ENCODE measurements around the gene CBARP. TPM values are rescaled to one million over a fixed set of nuclear protein-coding genes. Genes with fewer than 3 reads are reported as not detected.

The CBARP gene, protein sequence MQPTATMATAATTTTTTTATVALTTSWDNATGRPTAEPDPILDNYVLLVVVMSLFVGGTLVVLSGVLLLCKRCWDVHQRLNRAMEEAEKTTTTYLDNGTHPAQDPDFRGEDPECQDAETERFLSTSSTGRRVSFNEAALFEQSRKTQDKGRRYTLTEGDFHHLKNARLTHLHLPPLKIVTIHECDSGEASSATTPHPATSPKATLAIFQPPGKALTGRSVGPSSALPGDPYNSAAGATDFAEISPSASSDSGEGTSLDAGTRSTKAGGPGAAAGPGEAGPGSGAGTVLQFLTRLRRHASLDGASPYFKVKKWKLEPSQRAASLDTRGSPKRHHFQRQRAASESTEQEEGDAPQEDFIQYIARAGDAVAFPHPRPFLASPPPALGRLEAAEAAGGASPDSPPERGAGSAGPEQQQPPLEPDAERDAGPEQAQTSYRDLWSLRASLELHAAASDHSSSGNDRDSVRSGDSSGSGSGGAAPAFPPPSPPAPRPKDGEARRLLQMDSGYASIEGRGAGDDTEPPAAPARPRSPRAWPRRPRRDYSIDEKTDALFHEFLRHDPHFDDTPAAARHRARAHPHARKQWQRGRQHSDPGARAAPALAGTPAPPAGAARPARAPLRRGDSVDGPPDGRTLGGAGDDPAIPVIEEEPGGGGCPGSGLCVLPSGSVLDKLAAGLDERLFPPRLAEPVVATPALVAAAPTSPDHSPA
- 1.00 and 1.8 TPM in 2 replicates for total RNA-seq

DNA sequence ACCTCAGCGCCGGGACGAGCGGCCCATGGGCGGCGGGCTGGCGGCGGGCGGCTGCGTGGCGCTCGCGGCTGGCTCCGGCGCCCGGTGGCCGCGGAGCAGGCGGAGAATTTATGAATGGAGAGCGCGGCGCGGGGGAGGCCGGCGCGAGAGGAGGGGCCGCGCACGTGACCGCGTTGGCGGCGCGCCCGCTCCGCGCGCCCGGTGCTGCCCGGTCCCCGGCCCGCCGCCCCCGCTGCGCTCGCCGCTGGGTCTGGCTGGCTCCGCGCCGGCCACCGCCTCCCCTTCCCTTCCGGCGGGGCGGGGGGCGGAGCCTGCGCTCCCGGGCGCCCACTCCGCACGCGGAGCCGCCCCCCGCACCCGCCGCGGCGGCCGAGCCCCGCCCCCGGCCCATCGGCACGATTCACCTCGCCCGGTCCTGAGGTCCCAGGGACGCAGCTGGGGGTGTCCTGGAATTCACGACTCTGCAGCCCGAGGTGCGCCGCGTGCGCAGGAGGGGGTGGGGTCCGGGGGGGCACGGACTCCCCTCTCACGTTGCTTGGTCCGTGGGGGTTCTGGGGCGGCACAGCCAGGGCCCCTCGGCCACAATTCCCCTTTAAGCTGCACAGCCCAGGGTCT is at the start of gene CBARP:
CBARP (minus strand) TSS at position 252 of the 615 bp plus-strand sequence. CDS start 1,905 bp downstream, outside the sequence.

DNA sequence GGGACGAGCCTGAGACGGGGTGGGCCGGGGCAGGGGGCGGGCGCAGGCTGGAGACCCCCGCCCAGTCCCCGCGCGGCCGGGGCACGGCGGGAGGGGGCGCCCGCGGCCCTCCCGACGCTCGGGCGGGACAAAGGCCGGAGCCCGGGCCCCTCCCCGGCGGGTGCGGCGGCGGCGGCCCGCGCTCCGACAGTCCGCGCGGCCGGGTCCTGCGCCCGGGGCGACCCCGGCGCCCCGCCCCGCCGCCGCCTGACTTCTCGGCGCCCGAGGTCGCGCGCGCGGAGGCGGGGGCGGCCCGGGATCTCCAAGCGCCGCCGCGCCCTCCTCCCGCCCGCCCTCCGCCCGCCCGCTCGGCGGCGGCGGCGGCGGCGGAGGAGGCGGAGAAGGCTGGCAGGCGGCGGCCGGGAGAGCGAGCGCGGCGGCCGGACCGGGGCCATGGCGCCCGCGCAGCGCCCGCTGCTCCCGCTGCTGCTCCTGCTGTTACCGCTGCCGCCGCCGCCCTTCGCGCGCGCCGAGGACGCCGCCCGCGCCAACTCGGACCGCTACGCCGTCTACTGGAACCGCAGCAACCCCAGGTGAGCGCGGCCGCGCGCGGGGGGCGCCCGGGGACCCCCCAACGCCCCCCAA is 48.0 kb upstream of the CBARP start, which contains the start of gene EFNA2:
EFNA2 (plus strand) TSS at position 137 of the 624 bp plus-strand sequence; CDS start at position 433, 296 bp downstream.

DNA sequence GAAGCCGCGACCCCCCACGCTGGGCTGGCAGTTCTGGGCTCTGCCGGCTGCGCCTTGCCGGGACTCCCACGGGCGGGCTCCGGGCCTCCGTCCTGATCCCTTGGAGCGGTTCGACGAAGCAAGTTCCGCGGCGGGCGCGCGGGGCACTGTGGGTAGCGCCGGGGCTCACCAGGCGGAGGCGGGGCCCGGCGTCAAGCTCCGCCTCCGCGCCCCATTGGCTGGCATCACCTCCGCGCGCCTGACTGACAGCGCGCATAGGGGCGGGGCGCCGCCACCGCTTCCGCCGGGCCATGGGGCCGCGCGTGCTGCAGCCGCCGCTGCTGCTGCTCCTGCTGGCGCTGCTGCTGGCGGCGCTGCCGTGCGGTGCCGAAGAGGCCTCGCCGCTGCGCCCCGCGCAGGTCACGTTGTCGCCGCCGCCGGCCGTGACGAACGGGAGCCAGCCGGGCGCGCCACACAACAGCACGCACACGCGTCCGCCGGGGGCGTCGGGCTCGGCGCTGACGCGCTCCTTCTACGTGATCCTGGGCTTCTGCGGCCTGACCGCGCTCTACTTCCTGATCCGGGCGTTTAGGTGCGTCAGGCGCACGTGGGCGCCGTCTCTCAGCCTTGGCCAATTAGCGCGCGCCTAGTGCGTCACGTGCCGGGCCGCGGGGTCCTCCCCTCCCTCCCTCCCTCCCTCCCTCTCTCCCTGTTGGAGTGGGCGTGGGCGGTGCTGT is 37.6 kb upstream of the CBARP start, which contains the start of gene FAM174C:
FAM174C (plus strand) TSS at position 271 of the 716 bp plus-strand sequence; CDS start at position 291, 20 bp downstream.

DNA sequence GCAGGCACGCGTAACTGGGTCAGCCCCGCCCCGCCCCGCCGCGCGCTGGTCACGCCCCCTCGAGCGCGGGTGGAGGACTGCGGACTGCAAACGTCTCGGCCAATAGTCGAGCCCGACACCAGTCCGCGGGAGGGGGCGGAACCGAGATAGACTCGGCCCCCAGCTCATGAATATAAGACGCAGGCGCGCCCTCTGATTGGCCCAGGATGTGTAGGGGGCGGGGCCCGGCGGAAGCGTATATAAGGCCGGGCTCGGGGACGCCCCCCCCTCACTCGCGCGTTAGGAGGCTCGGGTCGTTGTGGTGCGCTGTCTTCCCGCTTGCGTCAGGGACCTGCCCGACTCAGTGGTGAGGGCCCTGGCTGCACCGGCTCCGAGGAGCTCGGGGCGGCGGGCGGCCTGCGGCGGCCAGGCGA is 31.3 kb upstream of the CBARP start, which contains the start of gene CIRBP:
CIRBP (plus strand) TSS at position 268 of the 413 bp plus-strand sequence. CDS start 1,602 bp downstream, outside the sequence.

DNA sequence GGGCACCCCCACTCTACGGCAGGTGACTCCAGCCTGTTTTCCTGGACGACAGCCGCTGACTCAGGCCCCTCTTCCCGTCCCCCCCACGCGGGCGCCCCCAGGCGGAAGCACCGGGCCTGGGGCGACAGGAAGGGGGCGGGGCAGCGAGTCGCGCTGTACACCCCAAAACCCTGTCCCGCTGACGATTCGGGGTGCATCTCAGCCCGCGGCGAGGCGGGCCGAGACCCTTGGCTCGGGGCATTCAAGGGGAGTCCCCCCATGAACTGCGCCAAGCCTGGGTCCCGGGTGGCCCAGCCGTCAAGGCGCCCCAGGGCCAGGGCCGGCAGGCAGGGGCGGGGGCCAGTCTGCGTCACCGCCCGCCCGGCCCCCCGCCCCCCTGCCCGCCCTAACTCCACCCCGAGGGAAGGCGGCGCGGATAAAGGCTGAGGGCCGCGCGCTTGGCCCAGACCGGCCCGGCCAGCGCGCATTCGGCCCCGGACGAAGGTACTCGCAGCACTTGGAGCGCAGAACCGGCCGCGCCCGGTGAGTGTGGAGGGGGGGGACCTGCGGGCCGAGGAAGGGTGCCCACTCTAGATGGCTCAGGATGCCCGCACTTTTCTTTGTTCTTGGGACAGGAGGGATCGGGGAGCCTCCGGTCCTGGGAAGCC is 10.5 kb upstream of the CBARP start, which contains the start of gene MIDN:
MIDN (plus strand) TSS at position 445 of the 647 bp plus-strand sequence. CDS start 1,714 bp downstream, outside the sequence.

DNA sequence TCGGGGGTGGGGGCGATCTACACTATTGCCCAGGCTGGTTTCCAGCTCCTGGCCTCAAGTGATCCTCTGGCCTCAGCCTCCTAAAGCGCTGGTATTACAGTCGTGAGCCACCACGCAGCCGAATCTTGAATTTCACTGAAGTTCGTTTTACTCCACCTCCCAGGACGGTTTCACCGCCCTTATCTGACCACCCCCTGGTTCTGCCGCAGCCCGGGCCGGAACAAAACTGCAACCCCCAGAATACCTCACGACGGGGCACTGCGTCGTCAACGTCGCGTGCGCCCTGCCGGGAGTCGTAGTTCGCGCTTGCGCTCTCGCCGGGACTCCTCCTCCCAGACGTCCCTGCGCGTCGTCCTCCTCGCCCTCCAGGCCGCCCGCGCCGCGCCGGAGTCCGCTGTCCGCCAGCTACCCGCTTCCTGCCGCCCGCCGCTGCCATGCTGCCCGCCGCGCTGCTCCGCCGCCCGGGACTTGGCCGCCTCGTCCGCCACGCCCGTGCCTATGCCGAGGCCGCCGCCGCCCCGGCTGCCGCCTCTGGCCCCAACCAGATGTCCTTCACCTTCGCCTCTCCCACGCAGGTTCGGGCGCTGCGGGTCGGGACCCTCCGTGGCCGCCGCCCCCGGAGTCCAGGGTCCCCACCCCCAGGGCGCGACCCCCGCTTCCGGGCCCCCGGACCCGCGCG is 3.8 kb upstream of the CBARP start, which contains the start of gene ATP5F1D:
ATP5F1D (plus strand) TSS at position 335 of the 679 bp plus-strand sequence; CDS start at position 435, 100 bp downstream.

DNA sequence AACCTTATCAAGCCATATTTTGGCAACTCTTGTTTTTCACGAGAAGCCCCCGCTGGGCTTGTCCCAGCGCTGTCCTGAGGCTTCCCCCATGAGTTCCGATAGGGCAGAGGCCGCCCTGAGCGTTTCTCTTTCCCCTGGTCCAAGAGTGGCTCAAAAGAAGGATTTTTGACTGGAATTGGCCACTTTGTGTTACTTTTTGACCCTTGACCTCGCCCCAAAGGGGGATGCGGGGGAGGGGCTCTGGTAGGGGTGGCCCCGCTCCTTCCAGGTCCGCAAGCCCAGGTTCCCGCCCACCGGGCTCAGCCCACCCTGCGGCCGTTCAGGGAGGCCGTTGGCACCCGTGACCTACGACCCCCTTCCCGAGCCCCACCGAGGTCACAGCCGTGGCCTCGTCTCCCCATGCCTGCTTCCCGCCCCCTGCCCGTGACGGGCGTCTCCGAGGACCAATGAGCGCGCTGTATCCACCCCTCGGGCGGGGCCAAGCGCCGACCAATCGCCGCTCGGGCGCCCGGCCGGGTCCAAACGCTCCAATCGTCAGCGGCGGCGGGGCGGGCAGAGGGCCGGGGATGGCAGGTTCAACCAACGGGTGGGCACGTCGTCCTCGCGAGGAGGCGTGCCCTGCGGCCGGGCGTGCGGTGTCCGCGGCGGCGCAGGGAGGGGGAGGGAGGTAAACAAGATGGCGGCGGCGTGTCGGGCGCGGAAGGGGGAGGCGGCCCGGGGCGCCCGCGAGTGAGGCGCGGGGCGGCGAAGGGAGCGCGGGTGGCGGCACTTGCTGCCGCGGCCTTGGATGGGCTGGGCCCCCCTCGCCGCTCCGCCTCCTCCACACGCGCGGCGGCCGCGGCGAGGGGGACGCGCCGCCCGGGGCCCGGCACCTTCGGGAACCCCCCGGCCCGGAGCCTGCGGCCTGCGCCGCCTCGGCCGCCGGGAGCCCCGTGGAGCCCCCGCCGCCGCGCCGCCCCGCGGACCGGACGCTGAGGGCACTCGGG is 32.4 kb downstream of the CBARP start, which contains the start of gene STK11:
STK11 (plus strand) TSS at position 665 of the 986 bp plus-strand sequence. CDS start 1,136 bp downstream, outside the sequence.

Other genes starting within 250 kb of the CBARP start
- 0.14 and 0.65 TPM in 2 replicates for gene GRIN3B, start 237.6 kb downstream of the CBARP start, total RNA-seq
- 47.4 and 57.0 TPM in 2 replicates for gene TMEM259, start 216.9 kb downstream of the CBARP start, total RNA-seq
- not detected in 2 replicates for gene RNU6-2, start 216.5 kb downstream of the CBARP start, total RNA-seq
- gene CNN2, start 211.4 kb downstream of the CBARP start, total RNA-seq, result 215 and 242 TPM in 2 replicates
- gene ABCA7, start 197.9 kb downstream of the CBARP start, total RNA-seq, result 3.4 and 3.8 TPM in 2 replicates
- 0.85 and 1.6 TPM in 2 replicates for gene ARHGAP45, start 170.8 kb downstream of the CBARP start, total RNA-seq
- gene POLR2E, start 142.6 kb downstream of the CBARP start, total RNA-seq, result 83.9 and 89.1 TPM in 2 replicates
- gene GPX4, start 134.0 kb downstream of the CBARP start, total RNA-seq, result 344 and 573 TPM in 2 replicates
- 34.8 and 62.8 TPM in 2 replicates for gene SBNO2, start 63.7 kb downstream of the CBARP start, total RNA-seq
- 83.1 and 101 TPM in 2 replicates for gene STK11, start 32.2 kb downstream of the CBARP start, total RNA-seq
- gene ATP5F1D, start 3.7 kb upstream of the CBARP start, total RNA-seq, result 18.2 and 21.5 TPM in 2 replicates
- 10.0 and 12.9 TPM in 2 replicates for gene MIDN, start 10.6 kb upstream of the CBARP start, total RNA-seq
- gene CIRBP, start 31.3 kb upstream of the CBARP start, total RNA-seq, result 222 and 279 TPM in 2 replicates
- gene FAM174C, start 37.5 kb upstream of the CBARP start, total RNA-seq, result 19.6 and 26.2 TPM in 2 replicates
- not detected in 2 replicates for gene EFNA2, start 47.9 kb upstream of the CBARP start, total RNA-seq
- gene NDUFS7, start 145.9 kb upstream of the CBARP start, total RNA-seq, result 51.8 and 58.7 TPM in 2 replicates
- 29.0 and 36.1 TPM in 2 replicates for gene GAMT, start 163.5 kb upstream of the CBARP start, total RNA-seq
- 34.7 and 42.2 TPM in 2 replicates for gene DAZAP1, start 169.6 kb upstream of the CBARP start, total RNA-seq
- gene RPS15, start 200.4 kb upstream of the CBARP start, total RNA-seq, result 387 and 450 TPM in 2 replicates
- 0.09 and 0.28 TPM in 2 replicates for gene APC2, start 212.1 kb upstream of the CBARP start, total RNA-seq
- 19.2 and 19.6 TPM in 2 replicates for gene C19orf25, start 241.2 kb upstream of the CBARP start, total RNA-seq